ENCODE results near the gene PHLDB2.
A peak's percentile ranks its signal among the peaks of the same experiment; 100 is the strongest.

PHLDB2 gene

DNA sequence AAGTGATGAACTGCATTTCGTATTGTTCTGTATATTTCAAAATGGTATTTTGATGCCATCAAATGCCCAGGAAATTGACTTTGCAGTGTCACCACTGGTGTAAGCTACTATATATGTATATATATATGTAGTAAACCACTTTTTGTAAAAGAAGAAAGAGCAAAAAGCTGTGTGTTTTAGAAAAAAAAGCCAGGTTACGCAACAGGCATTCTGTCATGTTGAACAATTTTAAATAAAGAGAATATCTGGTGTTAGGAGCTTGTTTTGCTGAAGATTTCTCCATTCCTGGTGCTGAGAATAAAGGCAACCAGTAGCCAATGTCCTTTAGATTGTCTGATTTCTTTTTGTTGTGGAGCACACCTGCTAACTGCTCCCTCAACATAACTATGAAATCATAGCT is 116.1 kb downstream of the PHLDB2 start (continued):
- TF ChIP-seq, protein P1, sequence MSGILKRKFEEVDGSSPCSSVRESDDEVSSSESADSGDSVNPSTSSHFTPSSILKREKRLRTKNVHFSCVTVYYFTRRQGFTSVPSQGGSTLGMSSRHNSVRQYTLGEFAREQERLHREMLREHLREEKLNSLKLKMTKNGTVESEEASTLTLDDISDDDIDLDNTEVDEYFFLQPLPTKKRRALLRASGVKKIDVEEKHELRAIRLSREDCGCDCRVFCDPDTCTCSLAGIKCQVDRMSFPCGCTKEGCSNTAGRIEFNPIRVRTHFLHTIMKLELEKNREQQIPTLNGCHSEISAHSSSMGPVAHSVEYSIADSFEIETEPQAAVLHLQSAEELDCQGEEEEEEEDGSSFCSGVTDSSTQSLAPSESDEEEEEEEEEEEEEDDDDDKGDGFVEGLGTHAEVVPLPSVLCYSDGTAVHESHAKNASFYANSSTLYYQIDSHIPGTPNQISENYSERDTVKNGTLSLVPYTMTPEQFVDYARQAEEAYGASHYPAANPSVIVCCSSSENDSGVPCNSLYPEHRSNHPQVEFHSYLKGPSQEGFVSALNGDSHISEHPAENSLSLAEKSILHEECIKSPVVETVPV (CRISPR knock-in tag; IDR thresholded peaks at IDR 0.05) = no peak
- TF ChIP-seq ESRRG (CRISPR knock-in tag; IDR thresholded peaks at IDR 0.05) = no peak
- no peak for TF ChIP-seq TOX (CRISPR knock-in tag; IDR thresholded peaks at IDR 0.05; ENCODE audit: borderline replicate concordance)
- TF ChIP-seq, protein P2, sequence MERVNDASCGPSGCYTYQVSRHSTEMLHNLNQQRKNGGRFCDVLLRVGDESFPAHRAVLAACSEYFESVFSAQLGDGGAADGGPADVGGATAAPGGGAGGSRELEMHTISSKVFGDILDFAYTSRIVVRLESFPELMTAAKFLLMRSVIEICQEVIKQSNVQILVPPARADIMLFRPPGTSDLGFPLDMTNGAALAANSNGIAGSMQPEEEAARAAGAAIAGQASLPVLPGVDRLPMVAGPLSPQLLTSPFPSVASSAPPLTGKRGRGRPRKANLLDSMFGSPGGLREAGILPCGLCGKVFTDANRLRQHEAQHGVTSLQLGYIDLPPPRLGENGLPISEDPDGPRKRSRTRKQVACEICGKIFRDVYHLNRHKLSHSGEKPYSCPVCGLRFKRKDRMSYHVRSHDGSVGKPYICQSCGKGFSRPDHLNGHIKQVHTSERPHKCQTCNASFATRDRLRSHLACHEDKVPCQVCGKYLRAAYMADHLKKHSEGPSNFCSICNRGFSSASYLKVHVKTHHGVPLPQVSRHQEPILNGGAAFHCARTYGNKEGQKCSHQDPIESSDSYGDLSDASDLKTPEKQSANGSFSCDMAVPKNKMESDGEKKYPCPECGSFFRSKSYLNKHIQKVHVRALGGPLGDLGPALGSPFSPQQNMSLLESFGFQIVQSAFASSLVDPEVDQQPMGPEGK (CRISPR knock-in tag; IDR thresholded peaks at IDR 0.05; ENCODE audit: borderline replicate concordance) = no peak
- no peak for TF ChIP-seq ARNTL (CRISPR knock-in tag; IDR thresholded peaks at IDR 0.05; ENCODE audit: borderline replicate concordance, low read depth)
- TF ChIP-seq BACH2 (CRISPR knock-in tag; IDR thresholded peaks at IDR 0.05; ENCODE audit: borderline replicate concordance) = no peak

DNA sequence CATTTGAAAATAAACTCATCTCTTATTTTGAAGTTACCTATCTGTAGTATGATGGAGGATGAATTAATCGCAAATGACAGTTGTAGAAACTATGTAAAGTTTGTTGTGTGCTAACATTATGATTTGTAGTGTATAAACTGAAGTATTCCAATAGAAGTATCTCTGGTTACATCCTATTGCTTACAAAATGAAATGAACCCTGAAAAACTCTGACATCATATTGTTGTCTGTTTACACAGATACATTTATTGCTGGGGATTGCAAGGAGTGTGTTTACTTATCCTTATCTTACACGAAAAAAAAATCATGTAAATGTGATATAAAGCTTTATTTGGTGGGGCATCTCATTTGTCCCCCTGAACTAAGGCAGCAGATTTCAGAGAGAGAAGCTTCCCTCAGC is 117.2 kb downstream of the PHLDB2 start:
- ATAC-seq = no peak
- TF ChIP-seq ESRRG (CRISPR knock-in tag; IDR thresholded peaks at IDR 0.05) = no peak
- TF ChIP-seq ARNTL (CRISPR knock-in tag; IDR thresholded peaks at IDR 0.05; ENCODE audit: borderline replicate concordance, low read depth) = no peak
- TF ChIP-seq, protein P2 (CRISPR knock-in tag; IDR thresholded peaks at IDR 0.05; ENCODE audit: borderline replicate concordance) = no peak
- no peak for TF ChIP-seq SNAI2 (CRISPR knock-in tag; IDR thresholded peaks at IDR 0.05)
- TF ChIP-seq, protein P3, sequence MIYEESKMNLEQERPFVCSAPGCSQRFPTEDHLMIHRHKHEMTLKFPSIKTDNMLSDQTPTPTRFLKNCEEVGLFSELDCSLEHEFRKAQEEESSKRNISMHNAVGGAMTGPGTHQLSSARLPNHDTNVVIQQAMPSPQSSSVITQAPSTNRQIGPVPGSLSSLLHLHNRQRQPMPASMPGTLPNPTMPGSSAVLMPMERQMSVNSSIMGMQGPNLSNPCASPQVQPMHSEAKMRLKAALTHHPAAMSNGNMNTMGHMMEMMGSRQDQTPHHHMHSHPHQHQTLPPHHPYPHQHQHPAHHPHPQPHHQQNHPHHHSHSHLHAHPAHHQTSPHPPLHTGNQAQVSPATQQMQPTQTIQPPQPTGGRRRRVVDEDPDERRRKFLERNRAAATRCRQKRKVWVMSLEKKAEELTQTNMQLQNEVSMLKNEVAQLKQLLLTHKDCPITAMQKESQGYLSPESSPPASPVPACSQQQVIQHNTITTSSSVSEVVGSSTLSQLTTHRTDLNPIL (CRISPR knock-in tag; IDR thresholded peaks at IDR 0.05; ENCODE audit: low read depth) = no peak
- TF ChIP-seq ZNF565 (CRISPR knock-in tag; conservative IDR thresholded peaks at IDR 0.05; ENCODE audit: low read depth) = no peak
- no peak for TF ChIP-seq CSDC2 (CRISPR knock-in tag; IDR thresholded peaks at IDR 0.05)
- no peak for TF ChIP-seq BACH2 (CRISPR knock-in tag; IDR thresholded peaks at IDR 0.05; ENCODE audit: borderline replicate concordance)
- TF ChIP-seq RARB (CRISPR knock-in tag; IDR thresholded peaks at IDR 0.05) = no peak
- TF ChIP-seq ZC3H10 (CRISPR knock-in tag; IDR thresholded peaks at IDR 0.05) = no peak

DNA sequence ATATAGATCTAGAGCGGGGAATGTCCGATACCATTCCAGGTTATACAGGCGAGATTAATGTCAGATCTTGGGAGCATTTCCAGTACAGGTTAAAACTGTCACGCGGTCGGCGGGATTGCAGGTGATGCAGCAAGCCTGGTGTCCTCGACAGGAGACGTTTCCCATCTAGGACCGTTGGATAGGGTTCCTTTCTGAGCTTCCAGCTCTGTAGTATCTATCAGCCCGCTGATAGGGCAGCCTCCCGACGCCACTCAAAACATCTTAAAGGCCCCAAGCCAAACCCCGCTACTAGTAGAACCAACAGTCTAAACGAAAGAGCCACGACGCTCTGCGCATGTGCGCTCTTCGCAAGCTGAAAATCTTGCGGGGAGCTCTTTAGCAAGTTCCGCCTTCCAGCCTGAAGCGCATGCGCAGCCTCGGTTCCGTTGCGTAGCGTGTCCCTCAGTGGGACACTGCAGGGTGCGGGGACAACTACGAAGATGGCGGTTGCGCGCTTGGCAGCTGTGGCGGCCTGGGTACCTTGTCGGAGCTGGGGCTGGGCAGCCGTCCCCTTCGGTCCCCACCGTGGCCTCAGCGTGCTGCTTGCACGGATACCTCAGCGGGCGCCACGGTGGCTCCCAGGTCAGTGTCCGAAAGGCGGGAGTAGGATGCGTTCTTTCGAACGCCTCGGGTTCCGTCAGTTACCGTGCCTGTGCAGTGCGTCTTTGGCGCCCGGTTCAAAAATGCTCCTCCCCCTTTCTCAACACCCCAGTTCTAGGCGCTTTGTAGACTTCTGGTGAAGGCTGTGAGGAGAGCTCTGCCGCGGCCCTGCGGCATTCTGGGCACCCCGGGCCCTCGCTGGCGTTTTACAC is 119.7 kb downstream of the PHLDB2 start, which contains the start of gene ABHD10:
Gene ABHD10, plus strand, starts transcription at position 444 of the 851 bp plus-strand sequence. Its CDS starts 36 bp downstream, at position 480.
- TF ChIP-seq, protein P1 (CRISPR knock-in tag; IDR thresholded peaks at IDR 0.05) = no peak
- TF ChIP-seq BACH2 (CRISPR knock-in tag; IDR thresholded peaks at IDR 0.05; ENCODE audit: borderline replicate concordance) (no peak), ZNF565 (CRISPR knock-in tag; conservative IDR thresholded peaks at IDR 0.05; ENCODE audit: low read depth) (no peak), GLIS3 (CRISPR knock-in tag; IDR thresholded peaks at IDR 0.05) (0 out of 2 replicates have a peak, but pooled peaks have one; percentile 32), ZFP30 (CRISPR knock-in tag; IDR thresholded peaks at IDR 0.05) (no peak), ZC3H10 (CRISPR knock-in tag; IDR thresholded peaks at IDR 0.05) (no peak), ZNF8 (CRISPR knock-in tag; IDR thresholded peaks at IDR 0.05) (no peak), TOX (CRISPR knock-in tag; IDR thresholded peaks at IDR 0.05; ENCODE audit: borderline replicate concordance) (no peak), PPARA (CRISPR knock-in tag; IDR thresholded peaks at IDR 0.05; ENCODE audit: borderline replicate concordance) (no peak), ZFP3 (CRISPR knock-in tag; IDR thresholded peaks at IDR 0.05) (no peak), RARB (CRISPR knock-in tag; IDR thresholded peaks at IDR 0.05) (no peak), ISL1 (CRISPR knock-in tag; IDR thresholded peaks at IDR 0.05) (no peak), ESRRG (CRISPR knock-in tag; IDR thresholded peaks at IDR 0.05) (no peak), ZNF70 (CRISPR knock-in tag; IDR thresholded peaks at IDR 0.05) (no peak), ARNTL (CRISPR knock-in tag; IDR thresholded peaks at IDR 0.05; ENCODE audit: borderline replicate concordance, low read depth) (no peak)
- TF ChIP-seq, protein P4, sequence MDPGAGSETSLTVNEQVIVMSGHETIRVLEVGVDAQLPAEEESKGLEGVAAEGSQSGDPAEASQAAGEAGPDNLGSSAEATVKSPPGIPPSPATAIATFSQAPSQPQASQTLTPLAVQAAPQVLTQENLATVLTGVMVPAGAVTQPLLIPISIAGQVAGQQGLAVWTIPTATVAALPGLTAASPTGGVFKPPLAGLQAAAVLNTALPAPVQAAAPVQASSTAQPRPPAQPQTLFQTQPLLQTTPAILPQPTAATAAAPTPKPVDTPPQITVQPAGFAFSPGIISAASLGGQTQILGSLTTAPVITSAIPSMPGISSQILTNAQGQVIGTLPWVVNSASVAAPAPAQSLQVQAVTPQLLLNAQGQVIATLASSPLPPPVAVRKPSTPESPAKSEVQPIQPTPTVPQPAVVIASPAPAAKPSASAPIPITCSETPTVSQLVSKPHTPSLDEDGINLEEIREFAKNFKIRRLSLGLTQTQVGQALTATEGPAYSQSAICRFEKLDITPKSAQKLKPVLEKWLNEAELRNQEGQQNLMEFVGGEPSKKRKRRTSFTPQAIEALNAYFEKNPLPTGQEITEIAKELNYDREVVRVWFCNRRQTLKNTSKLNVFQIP (CRISPR knock-in tag; IDR thresholded peaks at IDR 0.05; ENCODE audit: borderline replicate concordance, low read depth) = no peak
- TF ChIP-seq, protein P3 (CRISPR knock-in tag; IDR thresholded peaks at IDR 0.05; ENCODE audit: low read depth) = 0 out of 2 replicates have a peak, but pooled peaks have one; percentile 34
- ATAC-seq = peak; percentile 95
